NCI-H69 (cell line): ENCODE results near the gene WDR35.

Experiments
- DNase-seq: peaks from one replicate; lab custom pipeline; 2025; lab: John Stamatoyannopoulos, UW

The WDR35 gene

GRCh38 chr2:19989667-19990415, at the start of gene WDR35:
TSS of gene WDR35 (minus strand) at chr2:19990105. CDS start at chr2:19990015, 90 bp downstream.
- DNase-seq, result peak; percentile 91

- no peak for DNase-seq
These were observed 47.8 kb upstream of the WDR35 start for GRCh38 chr2:20037660-20038059.

GRCh38 chr2:20035955-20036666, 46.2 kb upstream of the WDR35 start:
- DNase-seq, result no peak

GRCh38 chr2:20034821-20035220, 44.9 kb upstream of the WDR35 start:
- no peak for DNase-seq

GRCh38 chr2:20034218-20034617, 44.3 kb upstream of the WDR35 start:
- DNase-seq, result no peak

GRCh38 chr2:20033322-20033721, 43.4 kb upstream of the WDR35 start:
- DNase-seq, result no peak

- DNase-seq, result no peak
These were observed 40.3 kb upstream of the WDR35 start for GRCh38 chr2:20030224-20030623.

GRCh38 chr2:20027705-20028434, 38.0 kb upstream of the WDR35 start:
- no peak for DNase-seq

GRCh38 chr2:20027260-20027677, 37.4 kb upstream of the WDR35 start:
- DNase-seq, result no peak

GRCh38 chr2:20025065-20025786, 35.3 kb upstream of the WDR35 start:
- peak; percentile 30 for DNase-seq

GRCh38 chr2:20023688-20024087, 33.8 kb upstream of the WDR35 start:
- no peak for DNase-seq

GRCh38 chr2:20021405-20022009, 31.6 kb upstream of the WDR35 start:
- no peak for DNase-seq

- no peak for DNase-seq
These were observed 29.8 kb upstream of the WDR35 start for GRCh38 chr2:20019747-20020146.

- DNase-seq, result no peak
These were observed 28.8 kb upstream of the WDR35 start for GRCh38 chr2:20018601-20019152.

- peak; percentile 3 for DNase-seq
These were observed 26.4 kb upstream of the WDR35 start for GRCh38 chr2:20016346-20016745.

GRCh38 chr2:20015482-20016083, 25.7 kb upstream of the WDR35 start:
- DNase-seq, result peak; percentile 55

- peak; percentile 5 for DNase-seq
These were observed 23.4 kb upstream of the WDR35 start for GRCh38 chr2:20013126-20013849.

GRCh38 chr2:20012282-20013125, 22.6 kb upstream of the WDR35 start, which contains the start of gene MATN3:
TSS of gene MATN3 (minus strand) at chr2:20012668. CDS start at chr2:20012631, 37 bp downstream.
- DNase-seq, result peak; percentile 36

GRCh38 chr2:20012032-20012281, 22.1 kb upstream of the WDR35 start:
- DNase-seq, result no peak
